ENCODE results near the gene DNAJA4. TPM values are rescaled to one million over a fixed set of nuclear protein-coding genes. Genes with fewer than 3 reads are reported as not detected.

Gene DNAJA4
- total and polyA plus RNA-seq, 9 of the 15 experiments (the other 6 are each of a cell fraction or from before 2014, with no cell fraction given), result 0.11 to 1.0 (median 0.16) TPM; not detected in 4

DNA sequence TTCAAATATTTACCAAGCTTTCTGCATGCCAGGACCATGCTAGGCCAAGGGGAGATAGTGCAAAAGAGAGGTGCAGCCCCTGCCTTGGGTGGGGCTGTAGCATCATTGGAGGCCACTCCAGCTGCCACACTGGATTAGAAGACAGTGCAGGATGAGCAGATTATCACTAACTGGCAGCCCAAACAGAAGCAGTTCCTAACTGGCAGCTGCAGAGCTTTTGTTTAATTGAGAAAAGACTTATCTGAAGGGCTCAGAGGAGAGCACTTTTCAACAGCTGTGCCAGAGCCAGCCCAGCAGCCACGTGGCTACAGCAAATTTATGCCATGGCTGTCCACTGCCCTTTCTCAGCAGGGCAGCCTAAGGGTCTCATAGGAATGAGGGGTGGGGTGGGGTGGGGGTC, 16.5 kb upstream of the DNAJA4 start:
- Histone ChIP-seq H3K27ac (ENCODE audit: extremely low read depth, low read depth, low read length) (no peak overlapping the region), H3K79me2 (ENCODE audit: control insufficient read depth, insufficient read depth, low read length) (no peaks in the 10 kb centered on the region), H4K20me1 (replicated peaks; ENCODE audit: control insufficient read depth, insufficient read depth, low read length) (no peaks in the 10 kb centered on the region), H2AFZ (ENCODE audit: low read depth, low read length) (no peak overlapping the region), H3K4me3 (no peak overlapping the region), H3K4me1 (replicated peaks in 1 of 2; ENCODE audit: control insufficient read depth in 2 of 2, insufficient read depth in 2 of 2, low read length in 2 of 2) (peaks cover 14 to 21% of the 10 kb centered on the region in 2 experiments), H3K4me2 (ENCODE audit: insufficient read depth, low read length) (no peak overlapping the region), H3K9ac (ENCODE audit: insufficient read depth in 1 of 2, low read depth in 2 of 2, low read length in 2 of 2) (no peak overlapping the region), H3K27me3 (ENCODE audit: control insufficient read depth in 2 of 2, insufficient read depth in 2 of 2, low read length in 2 of 2) (no peaks in the 10 kb centered on the region), H3K9me1 (ENCODE audit: control insufficient read depth, insufficient read depth, low read length) (no peaks in the 10 kb centered on the region), H3K36me3 (ENCODE audit: control insufficient read depth, insufficient read depth, low read length) (no peaks in the 10 kb centered on the region), H3K9me3 (replicated peaks; ENCODE audit: control insufficient read depth, insufficient read depth, low read depth, low read length) (no peaks in the 10 kb centered on the region)
- in situ Hi-C loops (cut with MboI) (no loop called here), intact Hi-C loops (cut with micrococcal nuclease) (no loop called here)
- DNase-seq (ENCODE audit: extremely low read depth in 1 of 4, low spot score in 3 of 4), result no peak
- POLR2A ChIA-PET, result interaction anchor here (0.9 kb wide), 1 partner anchor 9 kb away, joined by 3 read pairs; no protein-coding TSS in a partner anchor
- TF ChIP-seq SREBF1 (IDR thresholded peaks at IDR 0.05; ENCODE audit: borderline replicate concordance, low read depth, low read length) (no peak), CBFA2T3 (IDR thresholded peaks at IDR 0.05) (peak; percentile 82), TAL1 (IDR thresholded peaks at IDR 0.05) (peak; percentile 51; the same call in 1 of the 2 replicates), NCOR1 (IDR thresholded peaks at IDR 0.05) (peak; percentile 53), STAT5A (IDR thresholded peaks at IDR 0.05; ENCODE audit: borderline replicate concordance, low read length) (peak; percentile 19; the same call in 1 of the 2 replicates), ZNF551 (CRISPR knock-in tag; IDR thresholded peaks at IDR 0.05) (no peak), CBFA2T2 (conservative IDR thresholded peaks at IDR 0.05) (peak; percentile 76), TEAD4 (IDR thresholded peaks at IDR 0.05; ENCODE audit: low read length) (peak; percentile 12; the same call in 1 of the 2 replicates), TEAD4 (CRISPR knock-in tag; IDR thresholded peaks at IDR 0.05; ENCODE audit: borderline replicate concordance) (no peak)
- no peak for ATAC-seq
- peak; percentile 49 for FAIRE-seq
- 0% methylated on average over 1 of the region's 1 CpG for WGBS (ENCODE audit: insufficient coverage, low coverage, missing lambda C conversion rate)
- CTCF ChIA-PET (ENCODE audit: low intra/inter-chr PET ratio), result no interaction called here
- no TSS peak for BruUV-seq (replicated peaks)

Measured in K562 (cell line).